PFSK-1 (cell line): ENCODE measurements around the gene SCUBE1.

Experiments used
- FOXP2 ChIP-seq: optimal IDR thresholded peaks from 2 replicates; pipeline ENCODE3; 2011; ENCODE audit warnings: borderline replicate concordance, control low read depth, inconsistent platforms; ENCODE audit not compliant: insufficient read depth; ENCODE audit errors: extremely low read length, extremely low read depth
- POLR2AphosphoS5 ChIP-seq: IDR thresholded peaks from 2 replicates; pipeline ENCODE4 v1.6.1; 2012; ENCODE audit warnings: low read depth, mild to moderate bottlenecking, control low read depth, low read length, moderate library complexity
- SIN3A ChIP-seq: IDR thresholded peaks from 2 replicates; pipeline ENCODE4 v1.6.1; 2012; ENCODE audit warnings: mild to moderate bottlenecking, low read length, moderate library complexity, borderline replicate concordance; ENCODE audit not compliant: insufficient read depth
- TAF1 ChIP-seq: IDR thresholded peaks from 2 replicates; pipeline ENCODE4 v1.6.1; 2012; ENCODE audit warnings: low read length, control low read depth, borderline replicate concordance; ENCODE audit not compliant: insufficient read depth
- TF ChIP-seq, protein P1 (sequence below), 2 experiments: IDR thresholded peaks; 2 replicates each; pipeline versions ENCODE4 v1.6.1 to v1.8.0; 2011 to 2012; ENCODE audit warnings: low read depth in 2 of 2, low read length in 2 of 2, control low read depth in 1 of 2, inconsistent platforms in 1 of 2, mild to moderate bottlenecking in 1 of 2, moderate library complexity in 1 of 2; ENCODE audit not compliant: insufficient read depth in 1 of 2

SCUBE1 gene

GRCh38 chr22:43308836-43309235 is 34.3 kb downstream of the SCUBE1 start:
- TF ChIP-seq SIN3A = no peak
- no peak for TF ChIP-seq FOXP2
- no peak for TF ChIP-seq POLR2AphosphoS5
- TF ChIP-seq, protein P1, sequence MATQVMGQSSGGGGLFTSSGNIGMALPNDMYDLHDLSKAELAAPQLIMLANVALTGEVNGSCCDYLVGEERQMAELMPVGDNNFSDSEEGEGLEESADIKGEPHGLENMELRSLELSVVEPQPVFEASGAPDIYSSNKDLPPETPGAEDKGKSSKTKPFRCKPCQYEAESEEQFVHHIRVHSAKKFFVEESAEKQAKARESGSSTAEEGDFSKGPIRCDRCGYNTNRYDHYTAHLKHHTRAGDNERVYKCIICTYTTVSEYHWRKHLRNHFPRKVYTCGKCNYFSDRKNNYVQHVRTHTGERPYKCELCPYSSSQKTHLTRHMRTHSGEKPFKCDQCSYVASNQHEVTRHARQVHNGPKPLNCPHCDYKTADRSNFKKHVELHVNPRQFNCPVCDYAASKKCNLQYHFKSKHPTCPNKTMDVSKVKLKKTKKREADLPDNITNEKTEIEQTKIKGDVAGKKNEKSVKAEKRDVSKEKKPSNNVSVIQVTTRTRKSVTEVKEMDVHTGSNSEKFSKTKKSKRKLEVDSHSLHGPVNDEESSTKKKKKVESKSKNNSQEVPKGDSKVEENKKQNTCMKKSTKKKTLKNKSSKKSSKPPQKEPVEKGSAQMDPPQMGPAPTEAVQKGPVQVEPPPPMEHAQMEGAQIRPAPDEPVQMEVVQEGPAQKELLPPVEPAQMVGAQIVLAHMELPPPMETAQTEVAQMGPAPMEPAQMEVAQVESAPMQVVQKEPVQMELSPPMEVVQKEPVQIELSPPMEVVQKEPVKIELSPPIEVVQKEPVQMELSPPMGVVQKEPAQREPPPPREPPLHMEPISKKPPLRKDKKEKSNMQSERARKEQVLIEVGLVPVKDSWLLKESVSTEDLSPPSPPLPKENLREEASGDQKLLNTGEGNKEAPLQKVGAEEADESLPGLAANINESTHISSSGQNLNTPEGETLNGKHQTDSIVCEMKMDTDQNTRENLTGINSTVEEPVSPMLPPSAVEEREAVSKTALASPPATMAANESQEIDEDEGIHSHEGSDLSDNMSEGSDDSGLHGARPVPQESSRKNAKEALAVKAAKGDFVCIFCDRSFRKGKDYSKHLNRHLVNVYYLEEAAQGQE (IDR thresholded peaks at IDR 0.05; ENCODE audit: insufficient read depth in 1 of 2, low read depth in 2 of 2, low read length in 2 of 2) = no peak
- no peak for TF ChIP-seq TAF1

GRCh38 chr22:43308060-43308830 is 34.9 kb downstream of the SCUBE1 start:
- TF ChIP-seq, protein P1 (IDR thresholded peaks at IDR 0.05; ENCODE audit: insufficient read depth in 1 of 2, low read depth in 2 of 2, low read length in 2 of 2) = no peak
- TF ChIP-seq POLR2AphosphoS5 (no peak), TAF1 (no peak), SIN3A (no peak), FOXP2 (no peak)

DNA sequence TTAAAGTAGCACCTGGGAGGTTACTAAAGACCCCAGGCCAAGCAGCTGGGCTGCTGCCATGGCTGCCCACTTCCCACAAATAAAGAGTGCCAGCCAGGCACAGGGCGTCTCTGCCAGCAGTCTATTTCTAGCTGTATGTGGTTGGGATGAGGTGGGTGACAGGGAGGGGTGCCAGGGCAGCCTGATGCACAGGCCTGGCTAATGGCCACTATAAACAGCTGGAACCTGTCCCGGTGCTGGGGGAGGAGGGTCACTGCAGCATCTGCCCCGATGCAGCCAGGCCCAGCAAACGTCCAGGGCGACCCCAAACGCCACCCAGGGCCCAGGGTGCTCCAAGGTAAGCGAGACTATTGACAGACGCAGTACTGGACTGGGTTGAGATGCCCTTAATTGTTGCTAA is 37.4 kb downstream of the SCUBE1 start:
- TF ChIP-seq FOXP2 (no peak), SIN3A (no peak), TAF1 (no peak), POLR2AphosphoS5 (no peak)
- TF ChIP-seq, protein P1 (IDR thresholded peaks at IDR 0.05; ENCODE audit: insufficient read depth in 1 of 2, low read depth in 2 of 2, low read length in 2 of 2) = no peak

DNA sequence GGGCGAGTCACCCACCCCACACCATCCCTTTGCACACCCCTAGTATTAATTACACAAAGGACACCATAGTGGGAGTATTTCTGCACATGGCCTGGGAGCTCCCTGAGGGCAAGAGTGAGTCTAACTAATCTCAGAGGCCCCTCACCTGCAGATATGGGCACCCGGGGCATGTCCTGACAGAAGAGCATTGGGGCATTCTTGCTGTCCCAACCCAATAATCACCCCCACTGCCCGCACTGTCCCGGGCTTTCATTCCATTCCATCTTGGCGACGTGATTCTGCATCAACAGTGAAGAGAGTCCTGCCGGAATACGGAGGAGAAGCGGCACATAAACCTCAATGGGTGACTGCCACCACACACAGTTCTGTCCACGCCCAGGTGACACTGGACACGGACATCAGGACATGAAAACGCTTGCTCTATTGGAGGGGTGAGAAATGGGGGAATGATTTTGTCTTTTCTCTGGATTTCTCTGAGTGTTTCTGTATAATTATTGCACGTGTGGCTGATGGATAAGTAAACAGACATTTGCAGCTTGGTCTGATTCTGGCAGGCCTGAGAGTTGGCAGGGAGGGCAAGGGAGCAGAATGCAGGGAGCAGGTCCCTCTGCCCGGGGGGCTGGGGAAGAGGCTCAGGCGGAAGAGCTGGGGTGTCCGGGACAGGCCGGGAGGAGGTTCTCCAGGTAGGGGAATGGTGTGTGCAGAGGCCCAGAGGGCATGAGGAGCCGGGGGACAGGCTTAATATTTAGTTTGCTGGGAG is 38.2 kb downstream of the SCUBE1 start:
- no peak for TF ChIP-seq POLR2AphosphoS5
- TF ChIP-seq, protein P1 (IDR thresholded peaks at IDR 0.05; ENCODE audit: insufficient read depth in 1 of 2, low read depth in 2 of 2, low read length in 2 of 2) = no peak
- TF ChIP-seq SIN3A = no peak
- no peak for TF ChIP-seq FOXP2
- no peak for TF ChIP-seq TAF1
